Heart right ventricle (tissue), 16 donors: Measurements from ENCODE around the gene MCTP1. TPM values are rescaled to one million over a fixed set of nuclear protein-coding genes. Genes with fewer than 3 reads are reported as not detected.

Experiments
- ATAC-seq, 8 donors: fragments of 200-7000 bp; cut with Tn5 transposase; one replicate each; pipeline ENCODE4 v1.9.1; 2020; ENCODE audit warnings: mild to moderate bottlenecking in 8 of 8, moderate library complexity in 8 of 8, moderate number of reproducible peaks in 1 of 8
- DNase-seq, 2 donors: peaks; one replicate each; pipeline ENCODE4 v3.0.0-alpha.2; 2020
- H3K27ac ChIP-seq, 10 donors: fragments of 200-600 bp; sonication (generic) in 2 of 10; one replicate each; pipeline versions ENCODE4 v1.5.0 to v1.8.0; 2020 to 2022; ENCODE audit warnings: mild to moderate bottlenecking in 3 of 10
- H3K27me3 ChIP-seq, 7 donors: fragments of 200-600 bp; one replicate each; pipeline ENCODE4 v1.8.0; 2021 to 2022; ENCODE audit warnings: mild to moderate bottlenecking in 2 of 7
- H3K36me3 ChIP-seq, 9 donors: fragments of 200-600 bp; sonication (generic) in 1 of 9; one replicate each; pipeline versions ENCODE4 v1.5.0 to v1.8.0; 2020 to 2022; ENCODE audit warnings: mild to moderate bottlenecking in 2 of 9
- H3K4me1 ChIP-seq, 9 donors: fragments of 200-600 bp; sonication (generic) in 1 of 9; one replicate each; pipeline versions ENCODE4 v1.5.0 to v1.8.0; 2020 to 2022; ENCODE audit warnings: mild to moderate bottlenecking in 4 of 9
- H3K4me3 ChIP-seq, 10 donors: fragments of 200-600 bp; sonication (generic) in 2 of 10; one replicate each; pipeline versions ENCODE4 v1.5.0 to v1.8.0; 2020 to 2022; ENCODE audit warnings: mild to moderate bottlenecking in 7 of 10, moderate library complexity in 2 of 10
- H3K9me3 ChIP-seq, 11 donors: fragments of 200-600 bp in 10 of 11; sonication (generic) in 2 of 11; one replicate each; pipeline versions ENCODE4 v1.5.0 to v1.8.0; 2013 to 2022; ENCODE audit warnings: mild to moderate bottlenecking in 2 of 11, control low read depth in 1 of 11, moderate library complexity in 1 of 11
- WGBS, 2 donors: extraction: QIAGEN DNeasy Blood & Tissue Kit; methylation state at CpG; one replicate each; pipeline ENCODE4 v1.1.7; 2013; ENCODE audit warnings: inconsistent platforms in 1 of 2; 5-methylcytosine and 5-hydroxymethylcytosine counted together
- intact Hi-C, 10 donors: fragments of 100-400 bp; cut with DNase I; formaldehyde crosslinking; loops; one replicate each; pipeline versions ENCODE4 v1.11.1 to v1.14.2; 2022
- polyA plus RNA-seq, 2 donors: library from polyadenylated mRNA; stranded (reverse); fragments of 200-250 nt; gene quantifications; one replicate each; pipeline ENCODE4 v1.2.3, GENCODE V29; 2013
- total RNA-seq, 10 donors: library from RNA; stranded (reverse); fragmentation: NEBNext Ultra II Directional in 3 of 10; extraction: Animal tissue kit (Norgen Biotek cat#: 25700) in 3 of 10; gene quantifications; one replicate each; pipeline versions ENCODE4 v1.2.1 to v1.2.4, GENCODE V29; 2021 to 2023
- TF ChIP-seq, protein P1 (sequence below), 9 donors: fragments of 200-600 bp; sonication (generic) in 2 of 9; IDR thresholded peaks; one replicate each; pipeline versions ENCODE4 v1.5.0 to v1.8.0; 2021 to 2022; ENCODE audit warnings: antibody characterized with exemption in 9 of 9, mild to moderate bottlenecking in 5 of 9, moderate library complexity in 1 of 9
- donor health status: Arrhythmogenic right ventricular cardiomyopathy.
- donor health status: ischemic (EF 13 %, LVEDD 7.1; RV severe dilation, severe dysfunction).
- donor health status: healthy with polysubstance abuse.
- donor health status: DM: no; HTN: yes; CAD: no.
- donor health status: DM: no; HTN: no; CAD: no.
- donor health status: ischemic (EF 25% LVEDD 6.9; RV normal size, moderate dysfunction).
- donor health status: ischemic (EF 25% LVEDD 5.7; RV mildly dilated, moderate dysfunction).
- donor health status: healthy.
- donor health status: DM: yes; HTN: yes; CAD: no.
- donor health status: Ischemic cardiomyopathy.
- donor health status: ischemic (EF 35%, LVEDD 5.7; RV mildly dilated, moderate dysfunction).
- donor health status: nonischemic (EF 11% LVEDD 7.7; RV severe dilation, severe dysfunction).
- donor health status: DM: yes; HTN: yes; CAD: no.
- donor health status: PGD.
- donor health status: ischemic (EF 29% LVEDD 5.4; RV normal size, mild dysfunction).
- donor health status: nonischemic (EF 23%, LVEDD 6.1; RV moderate dilation, normal function).

Gene MCTP1
- total and polyA plus RNA-seq, 12 donors, result 1.3 to 19.7 (median 5.3) TPM

DNA sequence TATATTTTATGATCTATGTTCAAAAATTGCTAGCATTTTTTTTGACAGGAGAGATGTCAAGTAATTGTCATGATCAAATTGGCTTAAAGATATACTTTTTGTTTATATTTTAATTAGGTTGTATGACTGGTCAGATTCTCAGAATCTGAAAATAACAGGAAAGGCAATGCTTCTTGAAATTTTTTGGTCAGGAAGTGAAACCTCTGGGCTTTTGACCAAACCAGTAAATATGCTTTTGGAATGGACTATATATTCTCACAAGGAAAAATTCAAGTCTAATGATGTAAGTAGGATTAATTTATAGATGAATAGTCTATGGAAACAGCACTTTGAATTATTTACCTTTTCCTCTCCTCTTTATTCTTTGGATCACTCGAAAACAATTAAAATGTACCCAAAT, 614.2 kb downstream of the MCTP1 start:
- H3K27ac ChIP-seq, result no peak overlapping the region
- TF ChIP-seq, protein P1, sequence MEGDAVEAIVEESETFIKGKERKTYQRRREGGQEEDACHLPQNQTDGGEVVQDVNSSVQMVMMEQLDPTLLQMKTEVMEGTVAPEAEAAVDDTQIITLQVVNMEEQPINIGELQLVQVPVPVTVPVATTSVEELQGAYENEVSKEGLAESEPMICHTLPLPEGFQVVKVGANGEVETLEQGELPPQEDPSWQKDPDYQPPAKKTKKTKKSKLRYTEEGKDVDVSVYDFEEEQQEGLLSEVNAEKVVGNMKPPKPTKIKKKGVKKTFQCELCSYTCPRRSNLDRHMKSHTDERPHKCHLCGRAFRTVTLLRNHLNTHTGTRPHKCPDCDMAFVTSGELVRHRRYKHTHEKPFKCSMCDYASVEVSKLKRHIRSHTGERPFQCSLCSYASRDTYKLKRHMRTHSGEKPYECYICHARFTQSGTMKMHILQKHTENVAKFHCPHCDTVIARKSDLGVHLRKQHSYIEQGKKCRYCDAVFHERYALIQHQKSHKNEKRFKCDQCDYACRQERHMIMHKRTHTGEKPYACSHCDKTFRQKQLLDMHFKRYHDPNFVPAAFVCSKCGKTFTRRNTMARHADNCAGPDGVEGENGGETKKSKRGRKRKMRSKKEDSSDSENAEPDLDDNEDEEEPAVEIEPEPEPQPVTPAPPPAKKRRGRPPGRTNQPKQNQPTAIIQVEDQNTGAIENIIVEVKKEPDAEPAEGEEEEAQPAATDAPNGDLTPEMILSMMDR (IDR thresholded peaks at IDR 0.05), result no peak
- no peaks in the 10 kb centered on the region for H3K27me3 ChIP-seq
- no peak for ATAC-seq
- intact Hi-C loops, result no loop called here
- H3K9me3 ChIP-seq, result no peaks in the 10 kb centered on the region
- peaks cover 0 to 12% (median 5%) of the 10 kb centered on the region in 9 donors for H3K4me1 ChIP-seq
- H3K36me3 ChIP-seq, result peaks cover 0 to 28% (median 0%) of the 10 kb centered on the region in 9 donors
- DNase-seq, result no peak
- WGBS, 2 donors, result 89 to 98% methylated on average over 1 of the region's 1 CpG
- no peak overlapping the region for H3K4me3 ChIP-seq

DNA sequence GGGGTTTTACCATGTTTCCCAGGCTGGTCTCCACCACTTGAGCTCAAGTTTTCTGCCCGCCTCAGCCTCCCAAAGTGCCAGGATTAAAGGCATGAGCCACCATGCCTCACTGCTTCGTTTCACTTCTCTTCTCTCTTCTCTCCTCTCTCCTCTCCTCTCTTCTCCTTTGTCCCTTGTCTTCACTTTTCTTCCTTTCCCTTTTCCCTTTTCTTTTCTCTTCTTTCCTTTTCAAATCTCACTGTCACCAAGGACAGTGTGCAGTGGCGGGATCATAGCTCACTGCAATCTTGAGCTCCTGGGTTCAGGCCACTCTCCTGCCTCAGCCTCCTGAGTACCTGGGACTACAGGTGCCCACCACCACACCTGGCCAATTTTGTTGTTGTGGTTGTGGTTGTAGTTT, 617.0 kb downstream of the MCTP1 start:
- intact Hi-C loops, result no loop called here
- H3K4me1 ChIP-seq, result peaks cover 0 to 5% (median 0%) of the 10 kb centered on the region in 9 donors
- H3K27ac ChIP-seq, result no peak overlapping the region
- no peaks in the 10 kb centered on the region for H3K27me3 ChIP-seq
- 99 to 100% methylated on average over 3 of the region's 3 CpGs for WGBS, 2 donors
- DNase-seq (no peak), ATAC-seq (no peak)
- no peaks in the 10 kb centered on the region for H3K9me3 ChIP-seq
- peaks cover 0 to 56% (median 0%) of the 10 kb centered on the region in 9 donors for H3K36me3 ChIP-seq
- no peak overlapping the region for H3K4me3 ChIP-seq
- TF ChIP-seq, protein P1 (IDR thresholded peaks at IDR 0.05), result no peak

DNA sequence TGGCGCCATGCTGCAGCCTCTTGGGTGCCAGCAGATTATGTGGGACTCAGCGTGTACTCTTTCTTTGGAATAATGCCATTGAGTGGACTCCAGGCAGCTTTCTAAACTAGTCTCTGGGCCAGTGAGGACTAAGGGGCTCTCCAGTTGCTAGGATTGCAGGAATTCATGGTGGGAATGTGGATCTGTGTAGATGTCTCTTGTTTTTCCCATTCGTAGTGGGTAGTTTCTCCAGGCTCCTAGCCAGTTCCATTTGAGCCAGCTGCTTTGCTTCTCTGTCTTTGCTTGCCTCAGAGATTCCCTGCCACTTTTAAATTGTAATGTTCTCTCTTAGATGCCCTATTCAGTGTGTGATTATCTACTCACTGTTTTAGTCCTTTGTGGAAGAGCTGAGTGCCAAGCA, 623.8 kb downstream of the MCTP1 start:
- no peak overlapping the region for H3K4me3 ChIP-seq
- H3K9me3 ChIP-seq, result peaks cover 0 to 33% (median 10%) of the 10 kb centered on the region in 11 donors
- WGBS, 2 donors, result 91 to 92% methylated on average over 3 of the region's 3 CpGs
- intact Hi-C loops, result no loop called here
- no peak for ATAC-seq
- H3K27ac ChIP-seq, result no peak overlapping the region
- DNase-seq, result no peak
- H3K36me3 ChIP-seq, result peaks cover 0 to 69% (median 12%) of the 10 kb centered on the region in 9 donors
- H3K4me1 ChIP-seq, result no peaks in the 10 kb centered on the region
- H3K27me3 ChIP-seq, result no peaks in the 10 kb centered on the region
- TF ChIP-seq, protein P1 (IDR thresholded peaks at IDR 0.05), result no peak

DNA sequence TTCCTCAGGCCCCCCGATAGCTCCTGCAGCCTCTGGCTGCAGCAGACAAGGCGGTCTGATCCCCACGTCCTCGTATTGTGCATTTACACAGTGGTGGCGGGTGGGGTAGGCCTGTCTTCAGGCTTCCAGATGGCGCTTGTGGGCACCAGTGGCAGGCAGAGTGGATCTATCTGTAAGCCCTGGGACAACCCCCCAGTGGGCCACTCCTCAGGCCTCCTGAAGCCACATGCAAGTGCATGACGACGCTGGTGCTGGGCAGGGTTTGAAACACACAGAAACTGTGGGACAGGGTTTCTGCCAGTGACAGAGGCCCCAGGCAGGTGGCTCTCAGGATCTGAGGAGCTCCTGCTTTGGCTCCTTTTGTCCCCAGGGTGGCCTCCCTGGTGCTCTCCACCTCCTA, 624.4 kb downstream of the MCTP1 start:
- peaks cover 0 to 69% (median 14%) of the 10 kb centered on the region in 9 donors for H3K36me3 ChIP-seq
- no peak for DNase-seq
- no peak overlapping the region for H3K4me3 ChIP-seq
- H3K9me3 ChIP-seq, result peaks cover 0 to 39% (median 10%) of the 10 kb centered on the region in 11 donors
- TF ChIP-seq, protein P1 (IDR thresholded peaks at IDR 0.05), result no peak
- WGBS, 2 donors, result 96 to 97% methylated on average over 8 of the region's 8 CpGs
- no peak overlapping the region for H3K27ac ChIP-seq
- intact Hi-C loops, result no loop called here
- no peaks in the 10 kb centered on the region for H3K27me3 ChIP-seq
- no peaks in the 10 kb centered on the region for H3K4me1 ChIP-seq
- no peak for ATAC-seq
